Activated naive CD4-positive, alpha-beta T cell treated with anti-CD3 and anti-CD28 coated beads, Interleukin-2, amount 10 ng/mL, durations not matched to agents 7 days and 5 days (primary cell): ENCODE measurements around the gene FBXO47.
"Not testable (repeated sequence)": the region's sequence is repeated elsewhere in the genome, so short reads cannot be mapped to it uniquely, and the experiment has no call there.

Experiments
- CTCF ChIA-PET: fragments of 350-600 bp; sonication (Branson Sonifier 250); formaldehyde crosslinking; loops from one replicate; lab custom pipeline; 2021; ENCODE audit warnings: antibody characterized with exemption; lab: Charles Lee
- DNase-seq: peaks from one replicate; pipeline ENCODE4 v3.0.0-alpha.2; 2020
- H3K27ac Mint-ChIP-seq: one replicate; pipeline ENCODE4 v1.8.0; 2021; ENCODE audit warnings: mild to moderate bottlenecking, moderate library complexity, mixed read lengths
- H3K27me3 Mint-ChIP-seq: one replicate; pipeline ENCODE4 v1.8.0; 2021; ENCODE audit warnings: mild to moderate bottlenecking, mixed read lengths
- H3K36me3 Mint-ChIP-seq: one replicate; pipeline ENCODE4 v1.8.0; 2021; ENCODE audit warnings: mixed read lengths
- H3K4me1 Mint-ChIP-seq: one replicate; pipeline ENCODE4 v1.8.0; 2021; ENCODE audit warnings: mixed read lengths
- H3K4me3 Mint-ChIP-seq: one replicate; pipeline ENCODE4 v1.8.0; 2021; ENCODE audit warnings: mild to moderate bottlenecking, moderate library complexity, mixed read lengths
- H3K9me3 Mint-ChIP-seq: one replicate; pipeline ENCODE4 v1.8.0; 2021; ENCODE audit warnings: mixed read lengths

Gene FBXO47

DNA sequence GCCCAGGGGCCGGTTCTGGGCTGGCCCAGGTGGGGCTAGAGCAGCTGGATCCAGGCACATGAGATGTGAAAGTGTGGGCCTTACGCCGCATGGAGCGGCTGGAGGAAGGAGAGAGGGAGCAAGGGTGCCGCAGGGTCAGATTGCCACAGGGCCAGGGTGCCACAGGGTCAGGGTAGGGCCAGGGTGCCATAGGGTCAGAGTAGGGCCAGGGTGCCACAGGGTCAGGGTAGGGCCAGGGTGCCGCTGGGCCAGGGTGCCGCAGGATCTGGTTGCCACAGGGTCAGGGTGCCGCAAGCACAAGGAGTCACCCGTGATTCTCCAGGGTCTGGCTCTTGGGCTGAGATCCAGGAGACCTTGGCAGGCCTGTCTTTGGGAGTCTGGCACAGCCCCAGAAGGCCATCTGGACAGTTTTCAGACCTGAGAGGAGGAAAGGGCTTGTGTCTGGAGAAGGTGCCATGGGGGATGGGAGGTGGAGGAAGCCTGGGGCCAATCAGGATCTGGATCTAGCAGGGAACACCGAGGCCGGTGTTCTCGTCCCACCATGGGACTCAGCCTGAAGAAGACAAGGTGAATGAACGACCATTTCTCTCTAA is 54.9 kb downstream of the FBXO47 start:
- no peaks in the 10 kb centered on the region for H3K27me3 Mint-ChIP-seq
- peak; percentile 15 for DNase-seq
- peak overlapping the region; percentile 45 for H3K27ac Mint-ChIP-seq
- H3K4me3 Mint-ChIP-seq = no peak overlapping the region
- peaks cover 34% of the 10 kb centered on the region for H3K36me3 Mint-ChIP-seq
- H3K4me1 Mint-ChIP-seq = peaks cover 18% of the 10 kb centered on the region
- no peaks in the 10 kb centered on the region for H3K9me3 Mint-ChIP-seq
- CTCF ChIA-PET = no interaction called here

DNA sequence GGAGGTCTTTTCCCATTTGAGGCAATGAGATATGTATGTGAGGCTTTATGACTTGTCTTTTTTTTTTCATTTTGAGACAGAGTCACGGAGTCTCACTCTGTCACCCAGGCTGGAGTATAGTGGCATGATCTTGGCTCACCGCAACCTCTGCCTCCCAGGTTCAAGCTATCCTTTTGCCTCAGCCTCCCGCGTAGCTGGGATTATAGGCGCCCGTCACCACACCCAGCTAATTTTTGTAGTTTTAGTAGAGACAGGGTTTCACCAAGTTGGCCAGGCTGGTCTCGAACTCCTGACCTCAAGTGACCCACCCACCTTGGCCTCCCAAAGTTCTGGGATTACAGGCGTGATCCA is 55.5 kb downstream of the FBXO47 start:
- H3K27me3 Mint-ChIP-seq, CTCF ChIA-PET, H3K9me3 Mint-ChIP-seq, H3K4me3 Mint-ChIP-seq: not testable (repeated sequence)
- Mint-ChIP-seq H3K27ac (peak overlapping the region; percentile 45), H3K4me1 (peaks cover 14% of the 10 kb centered on the region), H3K36me3 (peaks cover 28% of the 10 kb centered on the region)
- DNase-seq = peak; percentile 14

DNA sequence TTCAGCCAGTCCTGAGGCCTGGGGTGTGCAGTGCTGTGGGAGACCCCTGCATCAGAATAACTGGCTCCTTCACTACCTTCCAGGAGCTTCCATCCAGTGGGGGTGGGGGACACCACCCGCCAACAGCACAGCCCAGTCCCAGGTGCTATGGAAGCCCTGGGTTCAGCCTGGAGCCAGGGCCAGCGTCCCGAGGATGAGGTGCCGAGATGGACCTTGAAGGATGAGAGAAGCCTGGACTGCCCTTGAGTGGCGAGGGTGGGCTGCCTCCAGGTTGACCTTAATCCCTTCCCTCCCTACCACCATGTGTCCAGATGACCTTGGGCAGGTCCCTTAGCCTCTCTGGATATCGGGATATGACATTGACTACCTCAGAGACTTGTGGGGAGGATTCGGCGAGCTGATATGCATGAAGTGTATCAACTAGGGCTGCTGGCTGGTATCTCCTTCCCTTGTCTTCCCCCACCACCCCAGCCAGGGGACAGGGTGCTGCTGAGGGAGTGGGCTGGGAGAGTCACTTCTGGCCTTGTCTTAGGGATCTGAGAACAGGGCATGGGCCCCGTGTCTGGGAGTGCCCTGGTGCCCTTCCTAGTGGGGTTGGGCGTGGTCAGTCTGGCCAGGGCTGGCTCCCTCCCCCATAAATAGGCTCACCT is 56.0 kb downstream of the FBXO47 start:
- CTCF ChIA-PET = no interaction called here
- no peak overlapping the region for H3K27ac Mint-ChIP-seq
- no peak overlapping the region for H3K4me3 Mint-ChIP-seq
- H3K4me1 Mint-ChIP-seq = peaks cover 14% of the 10 kb centered on the region
- no peaks in the 10 kb centered on the region for H3K9me3 Mint-ChIP-seq
- no peaks in the 10 kb centered on the region for H3K27me3 Mint-ChIP-seq
- peak; percentile 9 for DNase-seq
- H3K36me3 Mint-ChIP-seq = peaks cover 28% of the 10 kb centered on the region

DNA sequence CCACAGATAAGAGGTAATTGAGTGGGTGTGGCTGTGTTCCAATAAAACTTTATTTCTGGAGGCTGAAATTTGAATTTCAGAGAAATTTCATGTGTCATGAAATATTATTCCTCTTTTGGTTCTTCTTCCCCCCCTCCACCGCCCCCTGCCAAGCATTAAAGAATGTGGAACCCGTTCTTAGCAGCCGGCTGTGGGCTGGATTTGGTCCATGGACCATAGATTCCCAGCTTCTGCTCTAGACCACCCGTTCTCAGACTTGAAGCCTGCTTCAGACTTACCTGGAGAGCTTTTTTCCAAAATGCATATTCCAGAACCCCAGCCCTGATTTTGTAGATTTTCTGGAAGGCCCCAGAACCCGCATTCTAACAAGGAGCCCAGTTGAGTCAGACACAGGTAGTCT is 56.9 kb downstream of the FBXO47 start:
- Mint-ChIP-seq H3K36me3 (peaks cover 27% of the 10 kb centered on the region), H3K9me3 (no peaks in the 10 kb centered on the region)

DNA sequence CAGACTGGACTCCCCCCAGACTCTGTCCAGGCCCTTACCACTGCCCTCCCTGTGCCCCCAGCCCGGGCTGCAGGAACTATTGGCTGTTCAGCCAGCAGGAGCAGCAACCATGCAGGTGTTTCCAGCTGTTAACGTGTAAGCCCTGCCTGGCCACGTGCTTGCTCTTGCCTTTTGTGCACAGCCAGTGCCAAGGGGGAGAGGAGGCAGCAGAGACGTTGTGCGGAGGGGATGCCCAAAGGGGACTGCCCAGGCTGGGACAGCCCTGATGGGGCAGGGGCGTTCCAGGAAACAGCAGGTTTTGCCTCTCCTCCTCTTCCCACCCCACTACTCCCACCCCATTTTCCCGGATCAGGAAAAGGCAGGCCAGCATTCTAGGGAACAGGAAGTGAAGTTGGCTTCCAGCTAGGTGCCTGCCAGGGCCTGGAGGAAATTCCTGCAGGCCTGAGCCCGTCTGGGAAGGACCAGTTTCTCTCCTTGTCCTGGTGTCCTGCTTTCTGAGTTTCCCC is 58.5 kb downstream of the FBXO47 start:
- Mint-ChIP-seq H3K27ac (no peak overlapping the region), H3K36me3 (peaks cover 30% of the 10 kb centered on the region), H3K4me3 (no peak overlapping the region), H3K27me3 (no peaks in the 10 kb centered on the region), H3K4me1 (peaks cover 11% of the 10 kb centered on the region), H3K9me3 (no peaks in the 10 kb centered on the region)
- no peak for DNase-seq
- CTCF ChIA-PET = interaction anchor here (1.8 kb wide), 1 partner anchor 10 kb away, joined by 6 read pairs; no protein-coding TSS in a partner anchor

More for the DNA sequence above, 56.9 kb downstream of the FBXO47 start:
- Mint-ChIP-seq H3K4me1 (peaks cover 14% of the 10 kb centered on the region), H3K4me3 (no peak overlapping the region), H3K27ac (no peak overlapping the region), H3K27me3 (no peaks in the 10 kb centered on the region)
- no peak for DNase-seq
- CTCF ChIA-PET = interaction anchor here (0.7 to 1.0 kb wide), 2 partner anchors 10 to 264 kb away, joined by 3 read pairs; no protein-coding TSS in a partner anchor

DNA sequence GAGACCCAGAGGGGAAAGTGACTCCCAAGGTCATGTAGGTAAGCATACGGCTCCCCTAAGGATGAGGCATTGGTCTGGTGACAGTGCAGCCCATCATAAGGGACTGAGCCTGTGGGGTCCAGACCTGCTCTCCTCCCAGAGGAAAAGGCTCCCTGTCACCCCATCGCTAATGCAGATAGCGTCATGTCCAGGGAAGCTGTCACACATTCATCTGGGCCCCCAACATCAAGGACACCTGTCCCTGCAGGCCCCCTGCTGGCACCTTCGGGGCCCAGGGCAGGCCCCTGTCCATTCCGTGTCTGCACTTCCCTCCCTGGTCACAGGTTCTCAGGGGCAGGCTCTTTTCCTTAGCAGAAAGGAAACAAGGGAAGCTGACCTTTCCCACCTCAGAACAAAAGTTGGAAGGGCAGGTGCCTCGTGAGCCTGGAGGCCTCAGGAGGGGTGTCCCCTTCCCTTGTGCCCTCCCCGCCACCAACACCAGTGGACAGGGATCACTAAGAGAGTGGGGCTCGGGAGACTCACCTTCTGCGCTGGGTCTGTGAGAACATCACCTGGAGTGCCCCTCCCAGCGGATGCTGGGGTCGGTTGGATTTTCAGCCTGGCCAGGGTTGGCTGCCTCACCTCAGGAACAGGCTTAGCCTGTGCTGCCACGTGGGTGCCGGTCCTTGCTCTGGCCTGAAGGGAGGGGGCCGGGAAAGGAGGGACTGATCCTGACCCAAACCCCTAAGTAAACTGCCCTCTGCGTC is 59.1 kb downstream of the FBXO47 start:
- Mint-ChIP-seq H3K36me3 (peaks cover 34% of the 10 kb centered on the region), H3K4me1 (peaks cover 13% of the 10 kb centered on the region), H3K27ac (no peak overlapping the region), H3K9me3 (no peaks in the 10 kb centered on the region), H3K27me3 (no peaks in the 10 kb centered on the region), H3K4me3 (no peak overlapping the region)
- CTCF ChIA-PET = interaction anchor here (0.6 to 1.8 kb wide), 3 partner anchors 9 to 39 kb away, joined by 3 to 6 read pairs (median 3); partner anchors contain the start of genes LASP1 and LASP1NB
- no peak for DNase-seq

DNA sequence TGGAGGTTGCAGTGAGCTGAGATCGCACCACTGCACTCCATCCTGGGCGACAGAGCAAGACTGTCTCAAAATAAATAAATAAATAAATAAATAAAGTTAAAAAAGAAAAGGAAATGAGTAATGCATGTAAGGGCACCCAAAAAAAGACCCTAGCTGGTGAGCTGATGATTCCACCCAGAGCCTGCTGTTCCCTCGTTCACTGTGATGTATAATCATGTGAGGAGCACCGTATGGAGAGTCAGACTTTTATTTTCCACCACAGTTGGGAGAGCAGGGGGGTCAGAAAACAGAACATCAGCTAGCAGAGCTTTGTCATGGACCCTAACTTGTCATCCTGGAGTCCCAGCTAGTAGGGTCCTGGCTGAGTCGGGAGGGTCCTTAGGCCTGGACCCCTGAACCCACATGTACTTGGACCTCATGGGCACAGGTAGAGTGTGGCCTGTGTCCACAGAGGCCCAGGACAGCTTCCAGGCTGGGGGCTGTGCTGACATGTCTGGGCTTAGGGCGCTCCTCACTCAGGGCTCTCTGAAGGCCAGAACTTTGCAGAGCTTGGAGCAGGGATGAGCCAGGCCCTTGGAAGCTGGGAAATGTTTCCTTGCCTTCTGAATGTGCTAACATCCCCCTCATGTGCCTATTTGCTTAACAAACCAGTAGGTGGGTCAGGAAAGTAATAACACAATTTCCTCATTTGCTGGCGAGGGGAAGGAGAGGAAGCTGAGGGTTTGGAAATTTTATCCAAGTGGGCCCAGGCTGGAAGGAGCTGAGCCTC is 60.6 kb downstream of the FBXO47 start:
- H3K27ac Mint-ChIP-seq = peak overlapping the region; percentile 68
- no peak overlapping the region for H3K4me3 Mint-ChIP-seq
- H3K27me3 Mint-ChIP-seq = no peaks in the 10 kb centered on the region
- H3K4me1 Mint-ChIP-seq = peaks cover 17% of the 10 kb centered on the region
- H3K36me3 Mint-ChIP-seq = peaks cover 38% of the 10 kb centered on the region
- CTCF ChIA-PET = interaction anchor here (0.7 to 2.1 kb wide), 4 partner anchors 8 to 37 kb away, joined by 3 to 6 read pairs (median 4); partner anchors contain the start of genes LASP1 and LASP1NB
- no peaks in the 10 kb centered on the region for H3K9me3 Mint-ChIP-seq
- no peak for DNase-seq

DNA sequence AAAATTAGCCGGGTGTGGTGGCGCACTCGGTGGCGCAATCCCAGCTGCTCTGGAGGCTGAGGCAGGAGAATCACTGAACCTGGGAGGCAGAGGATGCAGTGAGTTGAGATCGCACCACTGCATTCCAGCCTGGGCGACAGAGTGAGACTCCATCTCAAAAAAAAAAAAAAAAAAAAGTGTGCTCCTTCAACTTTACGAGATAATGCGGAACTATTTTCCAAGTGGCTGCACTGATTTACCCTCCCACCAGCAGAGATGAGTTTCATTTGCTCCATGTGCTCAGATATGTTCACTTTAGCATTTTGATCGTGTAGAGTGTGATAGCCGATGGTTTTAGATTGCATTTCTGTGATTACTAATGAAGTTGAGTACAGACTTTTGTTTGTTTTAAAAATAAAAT is 61.8 kb downstream of the FBXO47 start:
- Mint-ChIP-seq H3K4me1 (peaks cover 27% of the 10 kb centered on the region), H3K4me3 (no peak overlapping the region), H3K27me3 (no peaks in the 10 kb centered on the region), H3K36me3 (peaks cover 44% of the 10 kb centered on the region), H3K9me3 (no peaks in the 10 kb centered on the region), H3K27ac (peak overlapping the region; percentile 55)
- no peak for DNase-seq
- CTCF ChIA-PET = interaction anchor here (2.1 kb wide), 1 partner anchor 20 kb away, joined by 4 read pairs; the partner anchor contains the start of gene LASP1NB

DNA sequence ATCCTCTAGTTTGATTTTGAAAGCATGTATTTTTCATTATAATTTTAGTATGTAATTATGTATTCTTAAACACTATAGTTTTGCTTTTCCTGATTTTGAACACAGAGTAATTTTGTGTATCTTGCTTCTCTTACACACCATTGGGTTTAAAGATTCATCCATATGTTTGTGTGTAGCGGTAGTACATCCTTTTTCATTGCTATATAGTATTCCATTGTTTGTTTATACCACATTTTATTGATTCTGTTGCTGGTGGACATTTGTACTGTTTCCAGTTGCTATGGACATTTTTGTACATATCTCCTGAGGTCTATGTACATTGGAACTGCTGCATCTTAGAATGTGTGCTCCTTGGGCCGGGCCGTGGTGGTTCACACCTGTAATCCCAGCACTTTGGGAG is 62.3 kb downstream of the FBXO47 start:
- Mint-ChIP-seq H3K36me3 (peaks cover 43% of the 10 kb centered on the region), H3K27ac (no peak overlapping the region)
- CTCF ChIA-PET = interaction anchor here (2.1 kb wide), 1 partner anchor 20 kb away, joined by 4 read pairs; the partner anchor contains the start of gene LASP1NB

DNA sequence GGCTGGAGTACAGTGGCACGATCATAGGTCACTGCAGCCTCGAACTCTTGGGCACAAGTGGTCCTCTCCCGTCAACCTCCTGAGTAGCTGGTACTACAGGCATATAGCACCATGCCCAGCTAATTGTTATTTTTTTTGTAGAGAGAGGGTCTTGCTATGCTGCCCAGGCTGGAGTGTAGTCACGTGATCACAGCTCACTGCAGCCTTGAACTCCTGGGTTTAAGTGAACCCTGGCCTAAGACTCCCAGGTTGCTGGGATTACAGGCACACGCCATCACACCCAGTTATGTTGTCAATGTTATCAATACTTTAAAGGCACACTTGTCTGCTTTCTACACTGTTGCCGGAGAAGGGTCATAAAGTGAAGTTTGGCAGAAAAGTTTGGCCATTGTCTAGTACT is 63.8 kb downstream of the FBXO47 start:
- Mint-ChIP-seq H3K27ac (no peak overlapping the region), H3K9me3 (no peaks in the 10 kb centered on the region), H3K4me3 (no peak overlapping the region), H3K36me3 (peaks cover 50% of the 10 kb centered on the region), H3K4me1 (peaks cover 39% of the 10 kb centered on the region), H3K27me3 (no peaks in the 10 kb centered on the region)
- DNase-seq = no peak
- CTCF ChIA-PET = no interaction called here

More for the DNA sequence above, 62.3 kb downstream of the FBXO47 start:
- Mint-ChIP-seq H3K4me3 (no peak overlapping the region), H3K9me3 (no peaks in the 10 kb centered on the region), H3K4me1 (peaks cover 25% of the 10 kb centered on the region), H3K27me3 (no peaks in the 10 kb centered on the region)
- no peak for DNase-seq

DNA sequence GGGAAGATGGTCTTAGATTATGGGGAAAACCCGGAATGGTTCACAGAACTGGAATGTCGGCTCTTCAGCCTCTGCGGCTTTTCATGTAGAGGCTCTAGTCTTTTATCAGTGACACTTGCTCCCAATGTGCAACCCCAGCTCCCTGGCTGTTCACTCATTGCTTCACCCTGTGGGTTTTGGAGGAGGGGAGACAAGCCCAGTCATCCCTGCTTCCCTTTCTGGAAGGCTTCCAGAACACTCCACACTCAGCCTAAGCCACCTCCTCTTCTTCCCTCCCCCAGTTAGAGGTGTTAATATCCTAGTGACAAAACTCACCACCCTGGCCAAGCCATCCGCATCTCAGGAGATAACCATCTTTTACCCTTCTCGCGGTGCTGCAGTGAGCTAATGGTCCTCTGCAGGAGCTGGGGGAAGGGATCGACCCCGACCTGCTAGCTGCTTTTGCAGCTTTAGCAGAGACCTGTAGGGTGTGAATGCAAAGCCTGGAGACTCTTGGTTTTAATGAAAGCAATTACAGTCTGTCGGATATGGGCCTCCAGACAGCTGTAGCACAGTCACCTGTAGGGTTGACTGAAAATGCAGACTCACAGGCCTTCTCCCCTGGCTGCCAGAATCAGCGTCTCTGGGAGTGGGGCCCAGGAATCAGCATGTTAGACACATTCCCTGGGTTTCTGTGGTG is 66.1 kb downstream of the FBXO47 start:
- no peaks in the 10 kb centered on the region for H3K9me3 Mint-ChIP-seq
- CTCF ChIA-PET = interaction anchor here (1.7 kb wide), 1 partner anchor 30 kb away, joined by 6 read pairs; no protein-coding TSS in a partner anchor
- peak; percentile 39 for DNase-seq
- peak overlapping the region; percentile 81 for H3K27ac Mint-ChIP-seq
- H3K4me1 Mint-ChIP-seq = peaks cover 58% of the 10 kb centered on the region
- no peak overlapping the region for H3K4me3 Mint-ChIP-seq
- no peaks in the 10 kb centered on the region for H3K27me3 Mint-ChIP-seq
- peaks cover 63% of the 10 kb centered on the region for H3K36me3 Mint-ChIP-seq

DNA sequence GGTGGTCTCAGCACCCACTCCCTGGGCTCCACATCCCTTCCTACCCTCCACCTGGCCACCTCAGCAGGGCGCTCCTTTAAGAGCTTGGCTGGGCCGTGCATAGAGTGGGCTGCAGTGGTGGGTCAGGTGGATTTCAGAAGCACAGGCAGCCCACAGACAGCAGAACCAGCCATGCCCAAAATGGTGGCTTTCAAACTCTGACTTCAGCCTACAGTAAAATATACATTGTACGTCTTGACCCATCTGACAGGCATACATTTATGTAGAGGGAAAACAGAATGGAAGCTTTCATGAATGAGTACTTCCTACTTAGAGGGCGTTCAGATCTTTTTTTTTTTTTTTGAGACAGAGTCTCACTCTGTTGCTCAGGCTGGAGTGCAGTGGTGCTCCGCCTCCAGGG is 67.8 kb downstream of the FBXO47 start:
- peak overlapping the region; percentile 69 for H3K4me3 Mint-ChIP-seq
- no peaks in the 10 kb centered on the region for H3K9me3 Mint-ChIP-seq
- H3K27ac Mint-ChIP-seq = peak overlapping the region; percentile 96
- peaks cover 56% of the 10 kb centered on the region for H3K36me3 Mint-ChIP-seq
- CTCF ChIA-PET = interaction anchor here (0.8 to 1.7 kb wide), 3 partner anchors 8 to 30 kb away, joined by 3 to 6 read pairs (median 6); partner anchors contain the start of gene LASP1
- H3K4me1 Mint-ChIP-seq = peaks cover 61% of the 10 kb centered on the region
- H3K27me3 Mint-ChIP-seq = no peaks in the 10 kb centered on the region
- DNase-seq = no peak

DNA sequence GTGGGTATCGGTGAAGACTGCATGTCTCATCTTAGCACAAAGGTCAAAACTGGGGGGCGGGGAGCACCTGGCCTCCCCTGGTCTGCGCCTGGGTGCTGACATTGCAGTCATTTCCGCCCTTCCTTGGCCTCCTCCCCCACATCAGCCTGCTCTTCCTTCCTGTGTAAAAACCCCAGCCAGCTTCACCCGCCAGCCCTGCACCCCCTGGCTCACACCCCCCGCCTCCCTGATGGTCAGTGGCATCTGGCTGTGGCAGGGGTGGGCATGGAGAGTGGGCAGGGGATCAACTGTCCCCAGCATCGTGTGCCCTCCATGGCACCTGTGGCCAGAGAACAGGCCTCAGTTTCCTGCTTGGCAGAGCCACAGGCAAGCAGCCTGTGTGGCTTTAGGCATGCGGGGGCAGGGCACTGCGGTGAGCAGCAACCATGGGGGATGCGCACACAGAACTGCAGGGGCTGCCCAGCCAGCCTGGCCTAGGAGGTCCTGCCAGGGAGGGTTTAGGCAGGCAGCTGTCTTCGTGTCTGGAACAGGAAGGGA is 68.3 kb downstream of the FBXO47 start:
- CTCF ChIA-PET = interaction anchor here (1.3 to 2.2 kb wide), 5 partner anchors 9 to 84 kb away, joined by 4 to 7 read pairs (median 6); partner anchors contain the start of gene LASP1
- peak overlapping the region; percentile 96 for H3K27ac Mint-ChIP-seq
- DNase-seq = peak; percentile 88
- peaks cover 58% of the 10 kb centered on the region for H3K36me3 Mint-ChIP-seq
- H3K4me3 Mint-ChIP-seq = peak overlapping the region; percentile 69
- peaks cover 66% of the 10 kb centered on the region for H3K4me1 Mint-ChIP-seq
- no peaks in the 10 kb centered on the region for H3K9me3 Mint-ChIP-seq
- no peaks in the 10 kb centered on the region for H3K27me3 Mint-ChIP-seq
